Measurements from ENCODE around the gene DYNC1I2.

- TF ChIP-seq CTCF (IDR thresholded peaks at IDR 0.05 in 4 of 5, conservative IDR thresholded peaks at IDR 0.05 in 1 of 5): no peak
- TF ChIP-seq POLR2A (IDR thresholded peaks at IDR 0.05): no peak
Measured at GRCh38 chr2:171789956-171790355, 102.7 kb downstream of the DYNC1I2 start.
